ENCODE results near the gene ENDOV.

The ENDOV gene

DNA sequence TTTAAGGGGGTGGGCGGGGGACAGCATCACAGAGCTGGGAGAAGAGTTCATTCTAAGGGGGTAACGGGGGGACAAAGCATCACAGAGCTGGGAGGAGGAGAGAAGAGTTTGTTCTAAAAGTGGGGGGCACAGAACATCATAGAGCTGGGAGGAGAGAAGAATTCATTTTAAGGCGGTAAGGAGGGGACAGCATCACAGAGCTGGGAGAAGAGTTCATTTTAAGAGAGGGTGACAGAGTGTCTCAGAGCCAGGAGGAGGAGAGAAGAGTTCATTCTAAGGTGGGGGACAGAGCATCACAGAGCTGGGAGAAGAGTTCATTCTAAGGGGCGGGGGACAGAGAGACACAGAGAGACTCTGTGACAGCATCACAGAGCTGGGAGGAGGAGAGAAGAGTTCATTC is 27.8 kb downstream of the ENDOV start:
- Histone ChIP-seq H3K4me3 (replicated peaks; ENCODE audit: low read depth, low read length) (no peak overlapping the region), H3K36me3 (ENCODE audit: control insufficient read depth, insufficient read depth, low read length) (no peaks in the 10 kb centered on the region), H3K27me3 (replicated peaks; ENCODE audit: control insufficient read depth, insufficient read depth, low read length) (no peaks in the 10 kb centered on the region; the same call in none of the 2 replicates)
- TF ChIP-seq, protein P1, sequence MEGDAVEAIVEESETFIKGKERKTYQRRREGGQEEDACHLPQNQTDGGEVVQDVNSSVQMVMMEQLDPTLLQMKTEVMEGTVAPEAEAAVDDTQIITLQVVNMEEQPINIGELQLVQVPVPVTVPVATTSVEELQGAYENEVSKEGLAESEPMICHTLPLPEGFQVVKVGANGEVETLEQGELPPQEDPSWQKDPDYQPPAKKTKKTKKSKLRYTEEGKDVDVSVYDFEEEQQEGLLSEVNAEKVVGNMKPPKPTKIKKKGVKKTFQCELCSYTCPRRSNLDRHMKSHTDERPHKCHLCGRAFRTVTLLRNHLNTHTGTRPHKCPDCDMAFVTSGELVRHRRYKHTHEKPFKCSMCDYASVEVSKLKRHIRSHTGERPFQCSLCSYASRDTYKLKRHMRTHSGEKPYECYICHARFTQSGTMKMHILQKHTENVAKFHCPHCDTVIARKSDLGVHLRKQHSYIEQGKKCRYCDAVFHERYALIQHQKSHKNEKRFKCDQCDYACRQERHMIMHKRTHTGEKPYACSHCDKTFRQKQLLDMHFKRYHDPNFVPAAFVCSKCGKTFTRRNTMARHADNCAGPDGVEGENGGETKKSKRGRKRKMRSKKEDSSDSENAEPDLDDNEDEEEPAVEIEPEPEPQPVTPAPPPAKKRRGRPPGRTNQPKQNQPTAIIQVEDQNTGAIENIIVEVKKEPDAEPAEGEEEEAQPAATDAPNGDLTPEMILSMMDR (IDR thresholded peaks at IDR 0.05; ENCODE audit: insufficient read depth, low read length, poor library complexity, severe bottlenecking) = no peak
- no peak for DNase-seq (ENCODE audit: extremely low read depth, insufficient read length)

DNA sequence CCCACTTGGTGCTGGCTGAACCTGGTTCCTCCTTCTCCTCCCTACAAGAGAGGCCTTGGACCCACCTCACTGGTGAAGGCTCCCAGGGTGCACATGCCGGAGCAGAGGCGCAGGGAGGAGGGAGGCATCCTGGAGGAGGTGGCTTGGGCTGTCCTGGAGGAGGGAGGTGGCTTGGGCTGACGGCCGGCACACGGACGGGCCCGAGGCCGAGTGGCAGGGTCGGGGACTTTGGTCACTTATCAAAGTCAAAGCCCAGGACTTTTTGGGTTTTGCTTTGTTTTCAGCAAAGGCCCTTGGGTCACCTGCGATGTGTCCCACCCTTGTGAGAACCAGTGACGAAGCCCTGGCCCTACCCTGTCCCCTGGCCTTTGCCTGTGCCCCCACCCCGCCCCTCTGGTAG is 28.5 kb downstream of the ENDOV start:
- no peaks in the 10 kb centered on the region for H3K36me3 ChIP-seq (ENCODE audit: control insufficient read depth, insufficient read depth, low read length)
- TF ChIP-seq, protein P1 (IDR thresholded peaks at IDR 0.05; ENCODE audit: insufficient read depth, low read length, poor library complexity, severe bottlenecking) = no peak
- no peak for DNase-seq (ENCODE audit: extremely low read depth, insufficient read length)
- no peaks in the 10 kb centered on the region; the same call in none of the 2 replicates for H3K27me3 ChIP-seq (replicated peaks; ENCODE audit: control insufficient read depth, insufficient read depth, low read length)
- no peak overlapping the region for H3K4me3 ChIP-seq (replicated peaks; ENCODE audit: low read depth, low read length)

DNA sequence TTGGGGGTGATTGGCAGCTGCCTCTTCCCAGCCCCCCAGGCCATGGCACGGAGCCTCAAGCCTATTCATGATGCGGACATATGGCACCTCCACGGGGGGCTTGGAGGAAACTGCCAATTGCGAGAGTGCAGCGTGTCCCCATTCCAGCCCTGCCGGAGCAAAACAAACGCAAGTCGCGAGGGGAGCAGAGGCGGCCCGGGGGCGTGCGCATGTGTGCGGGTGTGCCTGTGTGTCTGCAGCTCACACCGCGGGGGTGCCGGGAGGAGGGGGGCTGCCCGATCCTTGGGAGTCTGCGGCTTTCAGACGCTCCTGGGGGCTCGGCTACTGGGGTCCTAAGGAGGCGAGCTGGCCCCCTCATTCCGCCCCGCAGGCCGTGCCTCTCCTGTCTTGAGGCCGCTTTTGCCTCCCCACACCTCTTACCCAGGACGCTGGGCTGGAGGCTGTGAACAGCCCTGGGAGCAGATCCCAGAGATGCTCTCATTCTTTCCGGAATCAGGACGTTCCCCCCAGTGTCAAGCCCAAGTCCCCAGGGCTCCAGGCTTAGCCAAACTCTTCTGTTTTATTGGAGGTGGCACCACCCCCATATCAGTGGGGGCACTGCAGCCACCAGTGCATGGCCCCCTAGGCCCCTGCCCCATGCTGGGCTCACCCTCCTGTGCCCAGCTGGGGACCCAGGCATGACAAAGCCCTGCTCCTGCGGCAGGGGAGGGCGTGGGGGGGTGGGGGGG is 29.1 kb downstream of the ENDOV start:
- TF ChIP-seq, protein P1 (IDR thresholded peaks at IDR 0.05; ENCODE audit: insufficient read depth, low read length, poor library complexity, severe bottlenecking) = no peak
- no peaks in the 10 kb centered on the region for H3K36me3 ChIP-seq (ENCODE audit: control insufficient read depth, insufficient read depth, low read length)
- H3K27me3 ChIP-seq (replicated peaks; ENCODE audit: control insufficient read depth, insufficient read depth, low read length) = no peaks in the 10 kb centered on the region; the same call in none of the 2 replicates
- H3K4me3 ChIP-seq (replicated peaks; ENCODE audit: low read depth, low read length) = no peak overlapping the region
- no peak for DNase-seq (ENCODE audit: extremely low read depth, insufficient read length)

DNA sequence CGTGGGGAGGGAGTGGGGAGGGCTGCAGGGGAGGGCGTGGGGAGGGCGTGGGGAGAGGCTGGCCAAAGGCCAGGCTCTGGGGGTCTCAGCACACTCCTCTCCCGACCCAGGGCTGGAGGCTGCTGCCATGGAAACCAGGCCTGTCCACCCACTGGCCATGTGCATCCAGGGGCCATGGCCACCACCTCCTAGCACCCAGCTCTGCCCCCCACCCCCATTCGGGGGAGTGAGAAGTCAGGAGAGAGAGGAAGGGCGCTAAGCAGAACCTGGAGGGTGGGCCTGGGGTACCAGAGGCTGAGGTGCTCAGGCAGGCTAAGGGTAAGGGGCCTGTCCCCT is 29.6 kb downstream of the ENDOV start:
- DNase-seq (ENCODE audit: extremely low read depth, insufficient read length) = no peak
- Histone ChIP-seq H3K4me3 (replicated peaks; ENCODE audit: low read depth, low read length) (no peak overlapping the region), H3K36me3 (ENCODE audit: control insufficient read depth, insufficient read depth, low read length) (no peaks in the 10 kb centered on the region), H3K27me3 (replicated peaks; ENCODE audit: control insufficient read depth, insufficient read depth, low read length) (no peaks in the 10 kb centered on the region; the same call in none of the 2 replicates)
- TF ChIP-seq, protein P1 (IDR thresholded peaks at IDR 0.05; ENCODE audit: insufficient read depth, low read length, poor library complexity, severe bottlenecking) = no peak

DNA sequence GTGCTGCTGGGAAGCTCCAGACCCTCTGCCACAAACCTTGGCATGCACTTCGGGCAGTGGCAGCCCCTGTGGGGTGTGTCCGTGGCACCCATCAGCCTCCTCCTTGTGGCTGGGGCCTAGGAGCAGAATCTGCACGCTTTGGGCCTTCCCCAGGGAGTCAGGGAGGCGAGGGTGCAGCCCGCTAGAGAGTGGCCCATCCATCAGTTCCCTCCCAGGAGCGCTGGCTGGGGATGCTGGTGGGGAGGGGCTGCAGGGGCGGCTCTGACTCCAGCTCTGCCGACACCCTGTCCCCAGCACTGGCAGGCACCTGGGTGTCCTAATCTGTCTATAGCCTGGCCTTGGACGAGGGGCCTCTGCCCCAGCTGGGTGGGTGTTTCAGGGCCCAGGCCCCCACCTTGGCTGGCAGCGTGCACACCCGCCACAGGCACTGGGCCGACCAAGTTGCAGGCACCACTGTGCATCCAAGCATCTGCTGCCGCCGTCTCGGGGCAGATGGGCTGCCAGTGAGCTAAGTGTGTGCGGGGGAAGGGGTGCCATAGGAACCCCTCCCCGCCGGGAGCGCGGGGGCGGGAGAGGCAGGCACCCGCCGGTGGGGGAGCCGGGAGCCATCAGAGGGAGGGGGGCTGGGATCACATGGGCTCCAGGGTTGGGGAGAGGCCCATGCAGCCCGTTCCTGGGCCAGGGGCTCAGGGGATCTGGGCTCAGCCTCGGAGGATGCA is 30.2 kb downstream of the ENDOV start:
- Histone ChIP-seq H3K36me3 (ENCODE audit: control insufficient read depth, insufficient read depth, low read length) (no peaks in the 10 kb centered on the region), H3K4me3 (replicated peaks; ENCODE audit: low read depth, low read length) (no peak overlapping the region), H3K27me3 (replicated peaks; ENCODE audit: control insufficient read depth, insufficient read depth, low read length) (no peaks in the 10 kb centered on the region; the same call in none of the 2 replicates)
- TF ChIP-seq, protein P1 (IDR thresholded peaks at IDR 0.05; ENCODE audit: insufficient read depth, low read length, poor library complexity, severe bottlenecking) = no peak
- DNase-seq (ENCODE audit: extremely low read depth, insufficient read length) = no peak

All from GM06990 (cell line).